Frontal cortex (tissue), 4 donors: Measurements from ENCODE around the gene BEND6. TPM values are rescaled to one million over a fixed set of nuclear protein-coding genes. Genes with fewer than 3 reads are reported as not detected.

ENCODE experiments used
- DNase-seq, 2 donors: peaks; one replicate each; pipeline ENCODE4 v3.0.0; 2012; ENCODE audit warnings: low spot score in 2 of 2
- FAIRE-seq: peaks from 2 replicates; lab custom pipeline; 2012; peaks lifted over from hg19 to GRCh38; lab: Jason Lieb, UNC
- total RNA-seq: library from RNA; depleted of rRNA; stranded (reverse); fragments of >200 nt; gene quantifications from one replicate; pipeline ENCODE4 v1.2.3, GENCODE V29; 2014
- donor health status: control.
- donor health status: control.
- donor health status: control.

BEND6 gene
- total RNA-seq, 1 donor from 2014 or later, result 22.8 TPM

DNA sequence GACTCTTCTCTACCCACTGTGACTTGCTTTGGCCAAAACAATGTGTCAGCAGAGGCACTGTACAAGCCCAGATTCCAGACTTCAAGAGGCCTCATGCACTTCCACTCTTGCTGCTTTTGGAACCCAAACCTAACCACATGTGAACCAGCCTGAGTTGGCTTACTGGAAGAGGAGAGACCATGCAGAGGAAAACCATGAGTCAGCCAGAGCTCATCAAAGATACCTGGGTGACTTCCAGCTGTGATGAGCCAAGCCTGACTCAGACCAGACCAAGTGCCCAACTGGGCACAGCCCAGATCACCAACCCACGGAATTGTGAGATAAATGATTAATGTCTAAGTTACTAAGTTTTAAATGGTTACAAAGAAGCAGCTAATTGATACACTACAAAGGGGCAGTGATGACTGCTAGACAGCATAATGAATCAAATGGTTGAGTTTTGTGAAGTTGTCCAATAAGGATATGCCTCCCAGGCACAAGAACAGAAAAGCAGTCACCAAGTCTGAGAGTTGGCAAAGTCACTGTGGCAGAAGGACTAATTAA, 16.2 kb upstream of the BEND6 start:
- DNase-seq (no peak), FAIRE-seq (no peak)

GRCh38 chr6:56940463-56940862, 14.4 kb upstream of the BEND6 start:
- FAIRE-seq, result no peak
- DNase-seq, result no peak

GRCh38 chr6:56940977-56941376, 13.9 kb upstream of the BEND6 start:
- DNase-seq (no peak), FAIRE-seq (no peak)

DNA sequence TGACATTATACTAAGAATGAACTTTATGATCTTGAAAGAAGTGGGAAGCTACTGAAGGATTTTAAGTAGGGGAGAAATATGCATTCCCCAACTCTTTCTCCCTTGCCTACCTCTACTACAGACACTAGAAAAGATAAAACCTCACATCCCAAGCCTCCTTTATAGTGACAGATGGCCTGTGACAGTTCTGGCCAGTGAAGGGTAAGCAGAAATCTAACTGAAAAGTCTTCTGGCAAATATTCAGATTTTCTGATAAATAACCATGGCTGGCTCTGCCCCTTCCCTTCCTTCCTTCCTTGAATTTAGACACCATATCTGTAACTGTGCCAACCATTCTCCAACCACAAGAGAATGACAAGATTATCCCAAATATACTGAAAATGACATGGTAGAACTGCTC, 10.2 kb upstream of the BEND6 start:
- DNase-seq, result no peak
- FAIRE-seq, result no peak

DNA sequence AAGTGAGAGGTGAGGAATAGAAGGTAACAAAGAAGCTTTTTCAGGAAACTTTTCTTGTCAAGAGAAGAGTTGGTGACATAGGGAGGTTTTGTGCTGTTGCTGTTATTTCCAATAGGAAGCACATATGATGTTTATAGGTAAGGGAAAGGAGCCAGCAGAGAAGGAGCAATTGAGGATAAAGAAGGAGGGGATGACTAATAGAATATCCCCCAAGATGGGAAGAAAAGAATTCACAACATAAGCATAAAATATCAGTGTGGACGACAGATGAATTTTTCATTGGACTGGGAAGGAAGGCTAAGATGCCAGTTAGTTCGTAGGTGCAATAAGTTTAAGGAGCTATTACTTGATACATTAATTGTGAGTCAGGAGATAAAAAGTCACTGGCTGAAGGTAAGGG, 8.5 kb upstream of the BEND6 start:
- DNase-seq, result no peak

DNA sequence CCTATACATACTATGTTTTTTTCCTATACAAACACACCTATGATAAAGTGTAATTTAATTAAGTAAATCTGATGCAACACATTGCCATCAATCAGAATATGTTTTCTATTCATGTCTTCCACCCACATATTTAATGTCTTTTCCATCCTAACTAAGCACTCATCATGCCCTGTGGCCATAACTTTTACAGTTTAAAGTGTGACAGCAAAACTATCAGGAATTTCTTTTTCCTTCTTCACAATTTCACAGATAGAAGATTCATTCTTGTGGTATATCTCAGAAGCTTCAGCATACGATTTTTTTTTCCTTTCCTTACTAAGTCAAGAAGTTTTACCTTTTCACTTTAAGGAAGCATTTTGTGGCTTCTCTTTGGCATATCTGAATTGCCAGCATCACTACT, 7.0 kb upstream of the BEND6 start:
- FAIRE-seq, result no peak
- DNase-seq, result no peak

More for the DNA sequence above, 8.5 kb upstream of the BEND6 start:
- FAIRE-seq, result no peak

DNA sequence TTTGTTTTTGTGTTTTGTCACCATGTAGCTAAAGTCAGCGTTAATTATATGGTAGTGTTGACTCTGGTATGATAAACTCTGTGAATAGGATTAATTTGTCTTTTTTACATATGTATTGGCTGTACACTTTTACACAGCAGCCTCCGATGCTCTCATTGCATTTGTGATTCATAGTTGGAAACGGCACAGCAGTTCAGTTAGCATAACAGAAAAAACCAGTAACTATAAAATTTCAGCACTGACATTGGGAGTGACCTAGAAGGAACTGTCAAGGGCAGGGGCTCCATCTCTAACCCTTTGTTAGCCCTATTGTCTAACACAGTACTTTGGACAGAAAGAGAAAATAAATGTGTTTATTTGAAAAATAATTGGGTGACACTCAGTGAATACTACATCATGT, 5.6 kb upstream of the BEND6 start:
- FAIRE-seq (no peak), DNase-seq (no peak)

GRCh38 chr6:56949925-56950495, 4.9 kb upstream of the BEND6 start:
- no peak for DNase-seq
- no peak for FAIRE-seq

GRCh38 chr6:56951049-56951831, 3.7 kb upstream of the BEND6 start:
- DNase-seq, result no peak
- no peak for FAIRE-seq

- DNase-seq (no peak), FAIRE-seq (no peak)
These were observed 1.1 kb upstream of the BEND6 start for GRCh38 chr6:56953597-56954402.

GRCh38 chr6:56955171-56956155, 556 bp downstream of the BEND6 start:
- no peak for FAIRE-seq

DNA sequence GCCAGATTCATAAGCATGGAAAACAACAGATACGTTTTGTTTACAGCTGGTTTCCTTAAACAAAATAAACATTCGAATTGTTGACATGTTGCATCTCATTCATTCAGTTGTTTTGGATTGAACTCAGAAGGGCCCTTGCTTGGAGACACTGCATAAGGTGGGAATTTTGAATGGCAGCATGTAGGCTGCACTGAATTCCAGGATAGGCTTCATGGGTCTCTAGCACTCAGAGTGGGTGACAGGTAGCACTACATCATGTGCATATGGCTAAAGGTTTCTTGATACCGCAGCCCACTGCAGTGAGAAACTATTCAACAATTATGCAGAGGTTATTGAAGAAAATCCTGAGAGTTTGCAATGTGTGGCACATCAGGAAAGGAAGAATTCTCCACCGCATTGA, 1.6 kb downstream of the BEND6 start:
- DNase-seq (no peak), FAIRE-seq (no peak)

More at GRCh38 chr6:56955171-56956155, 556 bp downstream of the BEND6 start:
- DNase-seq, result peak; percentile 21 to 74

DNA sequence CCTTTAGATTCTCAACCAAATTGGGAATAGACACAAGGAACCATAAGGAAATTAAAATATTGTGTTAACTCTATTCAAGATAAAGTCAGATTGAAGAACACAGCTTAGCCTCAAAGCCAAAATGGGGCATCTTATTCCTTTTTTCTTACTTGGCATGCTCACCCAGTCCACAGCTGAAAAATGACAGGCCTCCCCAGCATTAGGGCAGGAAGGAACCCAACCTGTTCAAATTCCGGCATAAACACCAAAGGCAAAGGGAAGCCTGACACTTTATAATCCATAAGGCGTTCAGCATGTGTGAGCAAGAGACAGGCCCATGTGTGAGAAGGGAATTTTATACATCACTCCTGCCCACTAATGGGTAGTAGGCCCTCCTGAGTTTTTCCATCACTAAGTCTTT, 2.9 kb downstream of the BEND6 start:
- FAIRE-seq (no peak), DNase-seq (no peak)

- FAIRE-seq, result no peak
- no peak for DNase-seq
These were observed 3.6 kb downstream of the BEND6 start for GRCh38 chr6:56958481-56958880.

DNA sequence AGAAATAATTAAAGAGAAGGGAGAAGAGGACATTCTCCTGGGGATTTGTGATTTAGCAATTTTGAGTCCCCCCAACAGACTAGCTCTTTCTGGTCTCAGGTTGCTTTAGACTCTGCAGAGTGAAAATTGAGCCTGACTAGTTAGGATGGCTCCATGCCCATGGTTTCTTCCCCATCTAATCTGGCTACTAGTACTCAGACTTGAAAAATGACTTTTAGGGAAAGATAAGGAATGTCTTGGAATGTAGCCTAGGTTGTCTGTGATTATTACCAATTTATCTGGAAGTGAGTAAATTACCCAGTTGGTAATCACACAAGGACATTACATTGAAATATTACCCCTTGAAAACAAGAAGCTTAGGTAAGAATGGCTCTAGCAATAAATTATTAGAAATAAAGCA, 4.2 kb downstream of the BEND6 start:
- no peak for DNase-seq
- FAIRE-seq, result no peak

DNA sequence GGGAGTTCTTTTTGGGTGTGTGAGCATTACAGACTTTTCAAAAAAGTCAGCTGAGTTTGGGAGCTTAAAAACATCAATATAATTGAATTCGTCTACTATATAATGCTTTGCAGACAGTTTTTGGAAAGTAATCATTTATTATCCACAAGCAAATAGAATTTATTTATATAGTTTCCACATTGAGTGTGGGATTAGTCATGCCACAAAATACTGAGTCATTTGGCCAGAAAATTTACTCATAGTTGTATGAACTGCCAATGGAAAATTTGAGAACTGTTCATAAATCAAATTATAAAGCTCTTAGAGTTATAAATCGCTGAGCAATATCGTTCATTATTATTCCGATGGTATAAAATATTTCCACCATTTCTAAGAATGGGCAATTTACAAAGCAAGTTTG, 5.0 kb downstream of the BEND6 start:
- FAIRE-seq (no peak), DNase-seq (no peak)

DNA sequence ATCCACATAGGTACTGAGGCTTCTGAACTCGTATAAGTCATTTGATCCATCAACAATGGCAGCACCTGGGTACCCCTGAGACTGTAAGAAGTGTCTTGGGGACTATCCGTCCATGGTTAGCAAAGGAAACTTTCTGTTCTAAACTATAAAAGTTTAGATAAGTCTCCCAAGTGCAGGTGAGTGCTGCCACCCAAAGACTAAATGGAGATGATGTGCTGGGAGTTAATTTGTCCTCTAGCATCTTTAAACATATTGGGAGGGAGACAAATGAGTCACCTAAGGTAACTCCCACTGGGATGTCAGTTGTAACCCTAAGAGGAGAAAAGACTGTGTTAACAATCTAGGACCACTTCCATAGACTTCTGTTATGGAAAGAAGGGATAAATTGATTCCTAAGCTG, 6.2 kb downstream of the BEND6 start:
- DNase-seq (no peak), FAIRE-seq (no peak)

- FAIRE-seq (no peak), DNase-seq (no peak)
These were observed 7.5 kb downstream of the BEND6 start for GRCh38 chr6:56962441-56962840.

- no peak for DNase-seq
- no peak for FAIRE-seq
These were observed 8.1 kb downstream of the BEND6 start for GRCh38 chr6:56963043-56963442.

GRCh38 chr6:56963793-56964192, 8.9 kb downstream of the BEND6 start:
- DNase-seq (no peak), FAIRE-seq (peak; percentile 99)
